ENCODE measurements around the gene SFSWAP. TPM values are rescaled to one million over a fixed set of nuclear protein-coding genes. Genes with fewer than 3 reads are reported as not detected.

Gene SFSWAP
- total and polyA plus RNA-seq, 2 of the 13 experiments (the other 11 are each of a cell fraction or from before 2014, with no cell fraction given) = 17.1 to 27.7 TPM

- BruUV-seq (replicated peaks) = no TSS peak
- no peak for DNase-seq (ENCODE audit: low spot score)
- ATAC-seq = no peak
- no peak overlapping the region for H3K4me2 ChIP-seq (ENCODE audit: low read depth, low read length)
- peaks cover 33 to 64% of the 10 kb centered on the region in 2 experiments; a peak in 4 of 5 replicates for H3K36me3 ChIP-seq (replicated peaks in 1 of 2; ENCODE audit: control insufficient read depth in 1 of 2, insufficient read depth in 2 of 2, low read length in 2 of 2)
- no peak overlapping the region for H2AFZ ChIP-seq (ENCODE audit: low read length)
- CTCF ChIA-PET (ENCODE audit: low intra/inter-chr PET ratio, low total read pairs) = no interaction called here
- intact Hi-C loops (cut with micrococcal nuclease; ENCODE audit: unreplicated experiment) = no loop called here
- in situ Hi-C loops (cut with HindIII; ENCODE audit: extremely low pct_ligation_motif_present, low pct_unique_long_range_greater_than_20kb) = no loop called here
- no peak overlapping the region for H3K27ac ChIP-seq (ENCODE audit: extremely low read length, insufficient read depth, low read length)
- no peak for FAIRE-seq
- WGBS (ENCODE audit: low lambda C conversion rate) = 97% methylated on average over 5 of the region's 5 CpGs
- TF ChIP-seq NRL (CRISPR knock-in tag; IDR thresholded peaks at IDR 0.05; ENCODE audit: borderline replicate concordance) (no peak), MAFK (conservative IDR thresholded peaks at IDR 0.05 in 1 of 2, IDR thresholded peaks at IDR 0.05 in 1 of 2; ENCODE audit: low read length in 2 of 2) (no peak), ZNF225 (CRISPR knock-in tag; IDR thresholded peaks at IDR 0.05) (no peak), ZNF30 (CRISPR knock-in tag; IDR thresholded peaks at IDR 0.05) (no peak), RFXAP (CRISPR knock-in tag; IDR thresholded peaks at IDR 0.05; ENCODE audit: borderline replicate concordance) (no peak), MNT (IDR thresholded peaks at IDR 0.05) (no peak), CHCHD3 (CRISPR knock-in tag; IDR thresholded peaks at IDR 0.05) (no peak), HDAC6 (IDR thresholded peaks at IDR 0.05; ENCODE audit: low read depth, low read length) (no peak)
- TF ChIP-seq, protein P1, sequence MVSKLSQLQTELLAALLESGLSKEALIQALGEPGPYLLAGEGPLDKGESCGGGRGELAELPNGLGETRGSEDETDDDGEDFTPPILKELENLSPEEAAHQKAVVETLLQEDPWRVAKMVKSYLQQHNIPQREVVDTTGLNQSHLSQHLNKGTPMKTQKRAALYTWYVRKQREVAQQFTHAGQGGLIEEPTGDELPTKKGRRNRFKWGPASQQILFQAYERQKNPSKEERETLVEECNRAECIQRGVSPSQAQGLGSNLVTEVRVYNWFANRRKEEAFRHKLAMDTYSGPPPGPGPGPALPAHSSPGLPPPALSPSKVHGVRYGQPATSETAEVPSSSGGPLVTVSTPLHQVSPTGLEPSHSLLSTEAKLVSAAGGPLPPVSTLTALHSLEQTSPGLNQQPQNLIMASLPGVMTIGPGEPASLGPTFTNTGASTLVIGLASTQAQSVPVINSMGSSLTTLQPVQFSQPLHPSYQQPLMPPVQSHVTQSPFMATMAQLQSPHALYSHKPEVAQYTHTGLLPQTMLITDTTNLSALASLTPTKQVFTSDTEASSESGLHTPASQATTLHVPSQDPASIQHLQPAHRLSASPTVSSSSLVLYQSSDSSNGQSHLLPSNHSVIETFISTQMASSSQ (IDR thresholded peaks at IDR 0.05; ENCODE audit: low read depth) = no peak
- TF ChIP-seq, protein P1 (CRISPR knock-in tag; IDR thresholded peaks at IDR 0.05; ENCODE audit: borderline replicate concordance) = no peak
- TF ChIP-seq, protein P2, sequence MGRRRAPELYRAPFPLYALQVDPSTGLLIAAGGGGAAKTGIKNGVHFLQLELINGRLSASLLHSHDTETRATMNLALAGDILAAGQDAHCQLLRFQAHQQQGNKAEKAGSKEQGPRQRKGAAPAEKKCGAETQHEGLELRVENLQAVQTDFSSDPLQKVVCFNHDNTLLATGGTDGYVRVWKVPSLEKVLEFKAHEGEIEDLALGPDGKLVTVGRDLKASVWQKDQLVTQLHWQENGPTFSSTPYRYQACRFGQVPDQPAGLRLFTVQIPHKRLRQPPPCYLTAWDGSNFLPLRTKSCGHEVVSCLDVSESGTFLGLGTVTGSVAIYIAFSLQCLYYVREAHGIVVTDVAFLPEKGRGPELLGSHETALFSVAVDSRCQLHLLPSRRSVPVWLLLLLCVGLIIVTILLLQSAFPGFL (CRISPR knock-in tag; IDR thresholded peaks at IDR 0.05) = no peak
- no peak overlapping the region for H3K4me3 ChIP-seq (replicated peaks in 1 of 3; ENCODE audit: insufficient read depth in 1 of 3, low read depth in 2 of 3, low read length in 3 of 3)
- H3K27me3 ChIP-seq (ENCODE audit: control insufficient read depth in 1 of 2, insufficient read depth in 2 of 2, low read length in 2 of 2) = no peaks in the 10 kb centered on the region
- H3K79me2 ChIP-seq (ENCODE audit: insufficient read depth, low read length) = no peaks in the 10 kb centered on the region
- POLR2A ChIA-PET = no interaction called here
- H3K9me3 ChIP-seq (ENCODE audit: low read length) = peaks cover 7% of the 10 kb centered on the region; the same call in 1 of the 2 replicates
- H4K20me1 ChIP-seq (ENCODE audit: insufficient read depth, low read length) = no peaks in the 10 kb centered on the region
- H3K4me1 ChIP-seq (ENCODE audit: insufficient read depth, low read length) = peaks cover 8% of the 10 kb centered on the region; the same call in 1 of the 2 replicates
- H3K9ac ChIP-seq (ENCODE audit: insufficient read depth, low read depth, low read length) = no peak overlapping the region
These were observed 27.3 kb downstream of the SFSWAP start for GRCh38 chr12:131738196-131738595.
